ENCODE data around the gene MUC5AC. TPM values are rescaled to one million over a fixed set of nuclear protein-coding genes. Genes with fewer than 3 reads are reported as not detected.
"Not testable (repeated sequence)": the region's sequence is repeated elsewhere in the genome, so short reads cannot be mapped to it uniquely, and the experiment has no call there.

Gene MUC5AC
- total RNA-seq, 1 experiment from 2014 or later = not detected

GRCh38 chr11:1181420-1181819 lies 23.7 kb downstream of the MUC5AC start:
- Histone ChIP-seq H3K4me3 (ENCODE audit: low read depth, low read length, poor library complexity, severe bottlenecking) (no peak overlapping the region), H3K9me3 (ENCODE audit: low read depth, low read length, poor library complexity, severe bottlenecking) (no peaks in the 10 kb centered on the region), H3K4me1 (ENCODE audit: insufficient read depth, low read length, poor library complexity, severe bottlenecking) (no peaks in the 10 kb centered on the region), H3K36me3 (ENCODE audit: insufficient read depth, low read length, poor library complexity, severe bottlenecking) (no peaks in the 10 kb centered on the region), H3K27me3 (replicated peaks; ENCODE audit: insufficient read depth, low read depth, low read length, poor library complexity) (no peaks in the 10 kb centered on the region), H3K27ac (ENCODE audit: low read depth, low read length, poor library complexity, severe bottlenecking) (no peak overlapping the region)
- no TSS peak for BruUV-seq (replicated peaks)
- DNase-seq (ENCODE audit: low spot score) = no peak
- intact Hi-C loops (cut with micrococcal nuclease; ENCODE audit: unreplicated experiment) = no loop called here
- ChIA-PET POLR2A (ENCODE audit: low non-redundant PET) (no interaction called here), CTCF (no interaction called here)
- TF ChIP-seq CTCF (conservative IDR thresholded peaks at IDR 0.05; ENCODE audit: low read depth, low read length) = no peak
- no peak for TF ChIP-seq EZH2 (IDR thresholded peaks at IDR 0.05; ENCODE audit: borderline replicate concordance, low read depth, low read length, poor library complexity, severe bottlenecking)

- no TSS peak for BruUV-seq (replicated peaks)
- intact Hi-C loops (cut with micrococcal nuclease; ENCODE audit: unreplicated experiment) = no loop called here
- POLR2A ChIA-PET (ENCODE audit: low non-redundant PET) = no interaction called here
- Histone ChIP-seq H3K36me3 (ENCODE audit: insufficient read depth, low read length, poor library complexity, severe bottlenecking) (no peaks in the 10 kb centered on the region), H3K4me1 (ENCODE audit: insufficient read depth, low read length, poor library complexity, severe bottlenecking) (no peaks in the 10 kb centered on the region), H3K9me3 (ENCODE audit: low read depth, low read length, poor library complexity, severe bottlenecking) (no peaks in the 10 kb centered on the region), H3K4me3 (ENCODE audit: low read depth, low read length, poor library complexity, severe bottlenecking) (no peak overlapping the region), H3K27ac (ENCODE audit: low read depth, low read length, poor library complexity, severe bottlenecking) (no peak overlapping the region), H3K27me3 (replicated peaks; ENCODE audit: insufficient read depth, low read depth, low read length, poor library complexity) (no peaks in the 10 kb centered on the region)
- TF ChIP-seq CTCF (conservative IDR thresholded peaks at IDR 0.05; ENCODE audit: low read depth, low read length) = no peak
- TF ChIP-seq EZH2 (IDR thresholded peaks at IDR 0.05; ENCODE audit: borderline replicate concordance, low read depth, low read length, poor library complexity, severe bottlenecking) = no peak
- DNase-seq (ENCODE audit: low spot score) = no peak
- CTCF ChIA-PET = no interaction called here
These were observed 24.2 kb downstream of the MUC5AC start for GRCh38 chr11:1181853-1182535.

GRCh38 chr11:1184139-1184538 lies 26.4 kb downstream of the MUC5AC start:
- POLR2A ChIA-PET (ENCODE audit: low non-redundant PET); BruUV-seq (replicated peaks); CTCF ChIA-PET; intact Hi-C loops (cut with micrococcal nuclease; ENCODE audit: unreplicated experiment); H3K36me3 ChIP-seq (ENCODE audit: insufficient read depth, low read length, poor library complexity, severe bottlenecking); H3K27ac ChIP-seq (ENCODE audit: low read depth, low read length, poor library complexity, severe bottlenecking); H3K27me3 ChIP-seq (replicated peaks; ENCODE audit: insufficient read depth, low read depth, low read length, poor library complexity); H3K4me3 ChIP-seq (ENCODE audit: low read depth, low read length, poor library complexity, severe bottlenecking); H3K4me1 ChIP-seq (ENCODE audit: insufficient read depth, low read length, poor library complexity, severe bottlenecking); DNase-seq (ENCODE audit: low spot score); H3K9me3 ChIP-seq (ENCODE audit: low read depth, low read length, poor library complexity, severe bottlenecking): not testable (repeated sequence)

GRCh38 chr11:1188451-1189130 lies 30.8 kb downstream of the MUC5AC start:
- BruUV-seq (replicated peaks); H3K36me3 ChIP-seq (ENCODE audit: insufficient read depth, low read length, poor library complexity, severe bottlenecking); H3K27ac ChIP-seq (ENCODE audit: low read depth, low read length, poor library complexity, severe bottlenecking); H3K4me1 ChIP-seq (ENCODE audit: insufficient read depth, low read length, poor library complexity, severe bottlenecking); DNase-seq (ENCODE audit: low spot score); H3K4me3 ChIP-seq (ENCODE audit: low read depth, low read length, poor library complexity, severe bottlenecking); H3K9me3 ChIP-seq (ENCODE audit: low read depth, low read length, poor library complexity, severe bottlenecking); POLR2A ChIA-PET (ENCODE audit: low non-redundant PET); H3K27me3 ChIP-seq (replicated peaks; ENCODE audit: insufficient read depth, low read depth, low read length, poor library complexity); CTCF ChIA-PET; intact Hi-C loops (cut with micrococcal nuclease; ENCODE audit: unreplicated experiment): not testable (repeated sequence)

- CTCF ChIA-PET; H3K4me3 ChIP-seq (ENCODE audit: low read depth, low read length, poor library complexity, severe bottlenecking); intact Hi-C loops (cut with micrococcal nuclease; ENCODE audit: unreplicated experiment); H3K36me3 ChIP-seq (ENCODE audit: insufficient read depth, low read length, poor library complexity, severe bottlenecking); H3K9me3 ChIP-seq (ENCODE audit: low read depth, low read length, poor library complexity, severe bottlenecking); POLR2A ChIA-PET (ENCODE audit: low non-redundant PET); H3K27me3 ChIP-seq (replicated peaks; ENCODE audit: insufficient read depth, low read depth, low read length, poor library complexity); H3K4me1 ChIP-seq (ENCODE audit: insufficient read depth, low read length, poor library complexity, severe bottlenecking); BruUV-seq (replicated peaks); H3K27ac ChIP-seq (ENCODE audit: low read depth, low read length, poor library complexity, severe bottlenecking); DNase-seq (ENCODE audit: low spot score): not testable (repeated sequence)
These were observed 32.1 kb downstream of the MUC5AC start for GRCh38 chr11:1189816-1190215.

GRCh38 chr11:1191786-1192470 lies 34.2 kb downstream of the MUC5AC start:
- H3K4me1 ChIP-seq (ENCODE audit: insufficient read depth, low read length, poor library complexity, severe bottlenecking); H3K27ac ChIP-seq (ENCODE audit: low read depth, low read length, poor library complexity, severe bottlenecking); H3K27me3 ChIP-seq (replicated peaks; ENCODE audit: insufficient read depth, low read depth, low read length, poor library complexity); CTCF ChIA-PET; H3K36me3 ChIP-seq (ENCODE audit: insufficient read depth, low read length, poor library complexity, severe bottlenecking); intact Hi-C loops (cut with micrococcal nuclease; ENCODE audit: unreplicated experiment); POLR2A ChIA-PET (ENCODE audit: low non-redundant PET); BruUV-seq (replicated peaks); H3K4me3 ChIP-seq (ENCODE audit: low read depth, low read length, poor library complexity, severe bottlenecking); H3K9me3 ChIP-seq (ENCODE audit: low read depth, low read length, poor library complexity, severe bottlenecking); DNase-seq (ENCODE audit: low spot score): not testable (repeated sequence)
